DMS53 treated with DMSO at 0.1 percent for 48 hours (cell line): Measurements from ENCODE around the gene RPL22L1.
A peak's percentile ranks its signal among the peaks of the same experiment; 100 is the strongest.
"Not testable (repeated sequence)": the region's sequence is repeated elsewhere in the genome, so short reads cannot be mapped to it uniquely, and the experiment has no call there.

Experiments used
- DNase-seq: peaks from one replicate; lab custom pipeline; 2025; ENCODE audit not compliant: unreplicated experiment; lab: John Stamatoyannopoulos, UW

Gene RPL22L1

DNA sequence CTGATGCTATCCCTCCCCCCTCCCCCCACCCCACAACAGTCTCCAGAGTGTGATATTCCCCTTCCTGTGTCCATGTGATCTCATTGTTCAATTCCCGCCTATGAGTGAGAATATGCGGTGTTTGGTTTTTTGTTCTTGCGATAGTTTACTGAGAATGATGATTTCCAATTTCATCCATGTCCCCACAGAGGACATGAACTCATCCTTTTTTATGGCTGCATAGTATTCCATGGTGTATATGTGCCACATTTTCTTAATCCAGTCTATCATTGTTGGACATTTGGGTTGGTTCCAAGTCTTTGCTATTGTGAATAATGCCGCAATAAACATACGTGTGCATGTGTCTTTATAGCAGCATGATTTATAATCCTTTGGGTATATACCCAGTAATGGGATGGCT lies 8.7 kb upstream of the RPL22L1 start:
- not testable (repeated sequence) for DNase-seq

DNA sequence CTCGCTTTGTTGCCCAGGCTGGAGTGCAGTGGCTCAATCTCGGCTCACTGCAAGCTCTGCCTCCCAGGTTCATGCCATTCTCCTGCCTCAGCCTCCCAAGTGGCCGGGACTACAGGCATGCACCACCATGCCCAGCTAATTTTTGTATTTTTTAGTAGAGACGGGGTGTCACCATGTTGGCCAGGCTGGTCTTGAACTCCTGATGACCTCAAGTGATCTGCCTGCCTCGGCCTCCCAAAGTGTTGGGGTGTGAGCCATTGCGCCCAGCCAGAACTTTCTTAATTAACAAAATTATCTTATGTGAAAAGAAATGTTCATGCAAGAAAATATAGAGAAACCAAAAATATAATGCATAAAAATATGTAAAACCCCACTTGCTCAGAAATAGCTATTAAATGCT lies 7.3 kb upstream of the RPL22L1 start:
- DNase-seq: not testable (repeated sequence)

DNA sequence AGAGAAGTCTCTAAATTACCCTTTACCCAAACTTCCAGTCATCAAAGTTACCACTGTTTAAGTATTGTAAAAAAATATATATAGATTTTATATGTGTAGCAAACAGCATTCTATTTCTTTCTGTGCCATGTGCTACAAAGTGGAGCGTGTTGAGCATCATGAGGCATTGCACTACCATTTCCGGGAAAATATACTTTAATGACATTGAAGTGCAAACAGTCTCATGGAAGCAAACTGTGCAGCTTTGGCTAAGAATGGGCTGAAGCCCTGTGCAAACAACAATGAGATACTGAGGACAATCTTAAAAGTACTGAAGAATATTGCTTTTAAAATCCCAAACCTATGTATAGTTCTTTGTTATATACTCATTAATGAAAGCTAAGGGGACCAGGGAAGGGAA lies 6.5 kb upstream of the RPL22L1 start:
- no peak for DNase-seq

DNA sequence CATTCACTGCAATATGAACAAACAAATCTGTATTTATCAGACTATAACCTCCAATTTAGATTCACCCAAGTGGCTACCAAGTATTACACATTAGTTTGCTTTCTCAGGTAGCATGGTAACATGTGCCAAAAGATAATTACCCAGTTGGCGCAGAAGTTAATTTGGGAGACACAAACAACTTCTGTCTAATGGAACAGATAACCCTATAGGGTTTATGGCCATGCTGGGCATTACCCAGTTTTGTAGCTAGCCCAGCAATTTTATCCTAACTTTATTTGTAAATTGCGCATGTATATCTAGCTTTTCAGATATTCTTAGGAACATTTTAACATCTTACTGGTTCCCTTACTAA lies 780 bp downstream of the RPL22L1 start:
- DNase-seq: no peak

DNA sequence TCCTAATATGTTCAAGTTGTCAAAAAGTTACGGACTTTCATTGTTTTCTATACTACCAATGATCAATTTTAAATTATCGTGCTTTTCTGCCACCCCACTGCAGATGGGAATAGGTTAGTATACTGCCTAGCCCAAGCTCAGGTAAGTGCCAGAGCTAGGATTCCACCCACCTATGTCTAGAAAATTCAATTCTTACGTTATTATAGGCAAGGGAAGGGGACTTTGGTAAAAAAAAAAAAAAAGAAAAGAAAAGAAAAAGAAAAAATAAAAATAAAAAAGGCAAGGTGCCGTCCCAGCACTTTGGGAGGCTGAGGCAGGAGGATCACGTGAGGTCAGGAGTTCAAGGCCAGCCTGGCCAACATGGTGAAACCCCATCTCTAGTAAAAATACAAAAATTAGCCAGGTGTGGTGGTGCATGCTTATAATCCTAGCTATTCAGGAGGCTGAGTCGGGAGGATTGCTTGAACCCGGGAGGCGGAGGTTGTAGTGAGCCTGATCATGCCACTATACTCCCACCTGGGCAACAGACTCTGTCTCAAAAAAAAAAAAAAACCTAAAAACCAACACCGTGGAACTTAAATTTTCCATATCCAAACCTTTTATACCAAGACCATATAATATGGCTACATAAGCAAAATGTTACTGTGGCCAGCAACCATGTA lies 1.3 kb downstream of the RPL22L1 start:
- DNase-seq: no peak

DNA sequence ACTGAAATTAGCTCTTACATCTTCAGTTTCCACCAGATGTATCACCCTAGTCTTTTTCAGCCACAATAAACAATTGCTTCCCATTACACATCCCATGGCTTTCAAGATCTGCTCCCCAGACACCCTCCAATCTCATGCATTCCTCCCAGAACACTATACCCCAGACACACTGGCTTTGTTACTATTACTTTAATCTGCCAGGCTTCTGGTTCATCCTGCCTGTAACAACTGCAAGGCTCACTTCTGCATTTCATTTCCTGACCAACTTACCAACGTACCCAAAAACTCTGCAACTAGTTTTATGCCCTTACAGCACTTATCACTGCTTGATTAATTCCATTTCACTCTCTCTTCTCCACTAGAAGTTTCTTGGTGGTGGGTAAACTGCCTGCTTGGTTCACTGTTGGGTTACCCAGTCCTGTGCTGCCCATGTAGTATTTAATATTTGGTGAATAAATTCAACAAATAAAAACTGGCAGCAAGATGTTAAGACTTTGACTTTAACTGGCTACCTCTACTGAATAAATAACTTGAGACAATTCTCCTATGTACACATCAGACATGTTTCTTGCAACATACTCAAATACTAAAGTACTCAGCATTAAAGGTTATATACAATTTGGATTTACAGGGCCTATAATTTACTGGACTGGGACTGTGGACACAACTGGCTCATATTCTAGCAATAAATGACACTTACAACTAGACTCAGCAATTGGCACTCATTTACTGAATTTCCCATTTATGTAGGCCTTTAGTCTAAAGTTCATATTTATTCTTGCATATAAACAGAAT lies 2.7 kb downstream of the RPL22L1 start:
- DNase-seq: no peak

DNA sequence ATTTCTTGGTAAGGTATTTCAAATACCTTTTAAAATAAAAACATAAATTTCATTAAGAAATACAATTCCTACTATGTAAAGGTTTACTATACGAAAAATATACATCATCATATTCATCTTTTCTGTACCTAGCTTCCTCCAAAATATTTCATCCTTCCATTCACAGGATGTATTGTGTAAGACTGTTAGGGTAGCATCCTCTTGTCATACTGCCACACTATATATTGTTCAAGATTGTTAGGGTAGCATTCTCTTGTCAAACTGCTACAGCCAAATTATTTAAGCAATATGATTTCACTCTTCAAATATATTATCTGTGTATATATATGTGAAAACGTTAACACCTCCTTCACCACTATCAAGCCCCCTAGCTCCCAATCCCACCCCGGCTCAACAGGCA lies 3.5 kb downstream of the RPL22L1 start:
- DNase-seq: no peak

DNA sequence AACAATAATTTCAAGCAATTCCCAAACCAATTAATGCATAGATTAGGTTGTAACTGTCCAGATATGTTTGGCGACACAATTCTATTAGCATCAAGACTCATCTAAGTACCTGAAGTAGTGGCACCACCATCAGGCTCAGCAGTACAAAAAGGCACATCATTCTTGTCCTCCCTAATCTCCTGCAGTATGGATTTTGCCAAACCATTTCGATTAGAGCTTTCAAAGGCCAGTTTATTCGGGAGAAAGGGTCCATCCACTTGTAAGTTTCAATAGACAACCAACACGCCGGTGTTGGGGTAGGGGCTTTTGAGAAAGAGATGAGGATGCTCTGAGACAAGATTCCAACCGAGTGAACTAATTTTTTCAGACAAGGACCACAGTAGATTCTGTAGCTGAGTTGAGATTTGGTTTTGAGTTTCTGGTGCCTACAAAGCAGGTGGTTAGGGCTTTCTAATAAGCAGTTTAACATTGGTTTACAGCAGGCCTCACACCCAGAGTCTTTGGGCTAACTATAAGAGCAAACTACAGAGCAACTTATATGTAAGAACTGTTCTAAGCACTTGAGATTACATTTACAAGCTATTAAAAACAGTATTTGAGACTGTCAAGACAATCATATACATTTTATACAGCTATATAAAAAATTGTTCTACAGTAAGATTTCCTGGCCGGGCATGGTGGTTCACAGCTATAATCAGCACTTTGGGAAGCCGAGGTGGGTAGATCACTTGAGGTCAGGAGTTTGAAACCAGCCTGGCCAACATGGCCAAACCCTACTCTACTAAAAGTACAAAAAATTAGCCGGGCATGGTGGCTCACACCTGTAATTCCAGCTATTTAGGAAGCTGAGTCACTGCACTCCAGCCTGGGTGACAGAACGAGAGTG lies 4.5 kb downstream of the RPL22L1 start:
- no peak for DNase-seq

DNA sequence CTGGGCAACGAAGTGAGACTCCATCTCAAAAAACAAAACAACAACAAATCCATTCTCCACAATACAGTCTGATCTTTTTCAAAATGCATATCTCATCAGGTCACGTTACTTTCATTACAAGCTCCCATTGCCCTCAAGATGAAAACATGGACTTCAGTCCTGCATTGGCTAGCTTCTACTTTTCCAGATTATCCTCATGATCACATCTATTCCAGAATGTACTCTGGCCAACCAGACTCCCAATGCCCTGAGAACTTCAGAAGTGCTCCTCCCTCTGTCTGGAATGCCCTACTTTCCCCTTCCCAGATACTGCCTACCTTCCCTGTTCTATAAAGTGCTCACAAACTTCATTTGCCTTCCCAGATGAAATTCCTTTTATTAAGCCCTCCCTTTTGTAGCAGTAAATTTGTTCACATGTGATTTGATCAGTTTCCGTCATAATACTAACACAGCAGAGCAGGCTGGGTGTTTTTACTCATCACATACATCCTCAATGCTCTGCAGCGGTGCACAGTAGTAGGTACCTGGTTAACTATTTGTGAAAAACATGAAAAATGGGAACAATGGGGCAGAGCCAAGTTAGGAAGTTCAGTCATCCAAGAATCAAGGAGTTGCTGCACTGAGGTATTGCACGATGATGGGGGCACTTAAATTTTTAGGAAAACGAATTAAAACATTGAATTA lies 5.3 kb downstream of the RPL22L1 start:
- DNase-seq: no peak

DNA sequence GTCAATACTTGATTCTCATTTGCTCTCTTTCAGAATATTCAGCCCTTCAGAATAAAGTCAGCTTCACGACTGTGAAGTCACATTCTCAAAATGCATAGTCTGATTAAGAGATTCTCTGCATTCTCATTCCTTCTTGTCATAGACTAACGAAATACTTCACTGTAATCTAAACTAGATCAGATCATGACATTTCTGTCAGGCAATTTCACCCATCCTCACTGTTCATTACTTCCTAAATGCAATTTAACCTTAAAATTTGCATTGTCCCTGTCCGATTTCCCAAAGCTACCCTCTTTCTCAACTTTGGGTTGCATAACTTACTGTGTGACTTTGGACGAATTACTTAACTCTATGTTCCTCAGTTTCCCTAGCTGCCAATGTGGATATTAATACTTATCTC lies 6.2 kb downstream of the RPL22L1 start:
- no peak for DNase-seq

DNA sequence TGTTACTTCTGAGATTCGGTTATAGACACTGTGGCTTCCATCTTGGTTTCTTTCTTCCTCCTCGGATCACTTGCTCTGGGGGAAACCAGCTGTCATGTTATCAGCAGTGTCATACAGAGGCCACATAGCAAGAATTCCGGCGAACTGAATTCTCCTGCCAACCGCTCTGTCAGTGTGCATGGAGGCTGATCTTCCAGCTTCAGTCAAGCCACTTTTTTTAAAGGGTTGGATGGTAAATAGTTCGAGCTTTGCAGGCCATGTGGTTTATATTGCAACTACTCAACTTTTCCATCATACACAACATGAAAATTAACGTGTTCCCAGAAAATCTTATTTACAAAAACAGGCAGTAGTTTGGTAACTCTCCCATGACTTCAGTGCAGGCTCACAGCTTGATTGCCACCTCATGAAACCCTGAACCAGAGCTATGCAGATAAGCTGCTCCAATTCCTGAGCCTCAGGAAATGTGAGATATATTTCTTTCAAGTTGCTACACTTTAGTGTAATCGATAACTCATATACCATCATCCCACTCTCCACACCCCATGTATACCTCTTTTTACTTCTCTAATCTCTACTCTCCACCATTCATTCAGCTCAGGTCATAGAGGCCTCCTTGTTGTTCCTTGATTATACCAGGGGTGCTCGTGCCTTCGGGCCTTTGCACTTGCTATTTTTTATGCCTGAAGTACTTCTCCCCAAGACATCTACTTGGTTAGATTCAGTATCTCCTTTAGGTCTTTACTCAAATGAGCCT lies 7.2 kb downstream of the RPL22L1 start:
- DNase-seq: no peak

DNA sequence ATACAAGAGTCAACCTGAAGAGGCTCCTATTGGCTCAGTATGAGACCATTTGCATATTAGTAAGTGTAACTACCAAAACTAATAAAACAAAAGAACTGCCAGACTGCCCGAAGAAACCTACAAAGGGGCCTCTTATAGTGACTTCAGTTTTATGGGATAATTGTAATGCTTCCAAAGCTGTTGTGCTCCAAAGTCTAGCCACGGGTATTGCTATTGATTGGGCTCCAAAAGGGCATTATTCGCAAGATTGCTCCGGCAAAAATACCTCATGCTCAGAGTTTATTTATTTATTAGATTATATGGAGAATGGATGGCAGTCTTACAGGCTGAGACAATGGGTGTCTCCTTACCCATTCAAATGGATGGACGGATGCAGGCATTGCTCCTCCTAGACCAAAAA lies 11.4 kb downstream of the RPL22L1 start:
- DNase-seq: no peak

DNA sequence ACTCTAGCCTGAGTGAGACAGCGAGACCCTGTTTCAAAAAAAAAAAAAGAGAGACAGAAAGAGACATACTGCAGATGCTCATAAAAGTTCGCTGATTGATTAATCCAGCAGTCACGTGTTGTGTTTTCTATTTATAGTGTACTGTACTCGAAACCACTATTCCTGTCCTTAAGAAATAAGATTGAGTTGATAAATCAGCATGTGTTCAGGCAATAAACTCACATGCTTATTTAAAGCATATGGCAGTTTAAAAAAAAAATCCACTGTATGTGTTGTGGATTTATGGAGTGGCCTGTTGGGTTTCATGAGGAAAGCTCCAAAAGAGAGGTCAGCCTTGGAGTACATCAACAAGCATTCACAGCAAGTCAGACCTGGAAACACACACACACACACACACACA lies 17.7 kb downstream of the RPL22L1 start:
- DNase-seq: no peak

DNA sequence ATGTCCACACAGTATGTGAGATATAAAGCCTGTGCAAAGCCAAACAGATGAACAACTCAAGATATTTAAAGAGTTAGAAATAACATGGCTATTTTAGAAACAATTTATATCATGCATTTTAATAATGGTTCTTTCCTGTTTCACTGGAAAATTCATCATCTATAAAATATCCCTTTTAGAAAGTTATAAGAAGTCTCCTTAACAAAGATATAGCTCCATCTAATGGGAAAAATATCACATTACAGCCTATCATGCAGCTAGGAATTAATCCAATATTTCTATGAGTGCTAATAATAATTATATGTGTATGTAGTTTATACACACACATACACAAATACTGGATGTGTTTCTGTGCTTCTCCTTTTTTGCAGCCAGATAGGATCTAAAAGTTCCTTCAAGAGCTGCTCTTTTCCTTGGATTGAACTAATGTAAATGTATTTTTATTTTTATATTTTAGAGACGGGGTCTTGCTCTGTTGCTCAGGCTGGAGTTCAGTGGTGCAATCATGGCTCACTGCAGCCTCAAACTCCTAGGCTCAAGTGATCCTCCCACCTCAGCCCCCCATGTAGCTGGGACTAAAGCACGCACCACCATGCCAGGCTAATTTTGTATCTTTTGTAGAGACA lies 21.6 kb downstream of the RPL22L1 start:
- DNase-seq: peak; percentile 15

DNA sequence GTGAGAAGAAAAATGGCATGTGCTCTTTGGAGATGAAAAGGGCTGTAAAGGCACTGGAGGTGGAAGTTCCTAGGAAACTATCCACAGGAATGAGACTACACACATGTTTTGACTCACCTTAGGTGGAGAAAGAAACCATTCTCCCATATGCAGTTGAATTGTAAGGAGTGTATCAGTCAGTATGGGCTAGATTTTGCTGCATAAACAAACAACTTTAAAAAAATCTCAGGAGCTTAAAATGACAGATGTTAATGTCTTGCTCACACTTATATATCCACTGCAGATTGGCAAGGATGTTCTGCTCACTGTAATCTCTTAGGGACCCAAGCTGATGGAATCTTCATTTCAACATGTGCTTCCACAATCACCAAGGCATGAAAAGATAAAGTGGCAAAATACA lies 25.6 kb downstream of the RPL22L1 start:
- DNase-seq: no peak

DNA sequence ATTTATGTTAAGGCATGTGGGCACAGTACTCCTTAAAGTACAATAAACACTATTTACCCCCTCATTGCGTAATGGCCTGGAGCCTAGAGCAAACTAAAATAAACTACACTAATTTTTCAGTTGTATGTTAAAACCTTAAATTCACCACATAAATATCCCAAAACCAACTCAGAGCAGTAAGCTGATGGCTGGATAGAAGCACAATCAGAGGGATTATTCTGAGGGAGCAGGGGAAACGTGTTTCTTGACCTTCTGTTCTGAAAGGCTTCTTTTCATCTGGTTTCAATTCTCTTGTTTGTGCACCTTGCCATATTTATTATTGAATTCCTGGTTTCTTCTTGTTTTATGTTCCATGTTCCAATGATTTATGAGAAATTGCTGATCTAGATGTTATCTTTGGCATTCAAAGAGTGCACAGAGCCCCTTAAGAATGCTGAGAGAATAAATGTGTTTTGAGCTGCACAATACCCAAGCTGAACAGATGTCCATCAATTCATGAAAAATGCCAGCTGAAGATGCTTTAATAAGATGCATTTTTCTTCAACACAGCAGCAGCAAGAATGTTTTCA lies 29.6 kb downstream of the RPL22L1 start:
- DNase-seq: no peak

DNA sequence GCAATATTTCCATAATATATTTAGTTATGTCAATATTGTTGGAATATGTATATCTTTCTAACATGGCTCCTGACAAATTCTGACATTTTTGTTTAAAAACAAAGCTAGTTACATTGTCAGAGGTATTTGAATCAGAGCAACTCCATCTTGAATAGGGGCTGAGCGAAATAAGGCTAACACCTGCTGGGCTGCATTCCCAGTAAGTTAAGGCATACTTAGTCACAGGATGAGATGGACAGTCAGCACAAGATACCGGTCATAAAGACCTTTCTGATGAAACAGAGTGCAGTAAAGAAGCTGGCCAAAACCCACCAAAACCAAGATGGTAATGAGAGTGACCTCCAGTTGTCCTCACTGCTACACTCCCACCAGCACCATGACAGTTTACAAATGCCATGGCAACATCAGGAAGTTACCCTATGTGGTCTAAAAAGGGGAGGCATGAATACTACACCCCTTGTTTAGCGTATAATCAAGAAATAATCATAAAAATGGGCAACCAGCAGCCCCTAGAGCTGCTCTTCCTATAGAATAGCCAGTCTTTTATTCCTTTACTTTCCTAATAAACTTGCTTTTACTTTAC lies 30.4 kb downstream of the RPL22L1 start:
- DNase-seq: no peak

DNA sequence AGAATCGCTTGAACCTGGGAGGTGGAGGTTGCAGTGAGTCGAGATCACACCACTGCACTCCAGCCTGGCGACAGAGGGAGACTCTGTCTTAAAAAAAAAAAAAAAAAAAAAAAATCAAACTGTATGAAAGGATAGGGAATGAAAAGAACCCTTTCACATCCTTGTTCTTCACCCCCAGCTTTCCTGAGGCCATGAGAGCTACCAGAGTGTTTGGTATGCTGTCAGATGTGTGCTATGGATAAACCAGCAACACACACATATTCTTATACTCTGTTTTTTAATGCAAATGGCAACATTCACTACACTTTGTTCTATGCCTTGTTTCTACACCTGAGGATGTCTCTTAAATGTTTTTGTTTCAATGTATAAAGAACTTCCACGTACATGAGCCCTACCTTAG lies 33.5 kb downstream of the RPL22L1 start:
- no peak for DNase-seq

DNA sequence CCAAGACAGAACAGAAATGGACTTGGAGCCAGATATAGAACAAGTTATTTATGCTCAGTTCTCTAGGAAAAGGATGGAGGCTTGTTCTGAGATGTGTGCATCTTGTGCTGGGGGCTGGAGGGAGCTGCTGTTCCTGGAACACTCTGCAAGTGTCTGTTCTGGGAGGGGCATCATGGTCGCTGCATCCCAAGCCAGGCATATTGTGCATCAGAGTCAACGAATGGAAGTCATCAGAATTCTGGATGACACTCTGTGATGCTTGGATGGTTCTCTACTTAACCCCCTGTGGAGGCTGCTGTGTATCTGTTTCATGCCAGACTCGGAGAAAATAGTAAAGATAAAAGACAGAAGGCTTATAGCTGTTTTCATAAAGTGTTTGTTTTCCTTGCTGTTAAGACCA lies 34.7 kb downstream of the RPL22L1 start:
- no peak for DNase-seq
